ENCODE results near the gene DNAJB2. TPM values are rescaled to one million over a fixed set of nuclear protein-coding genes. Genes with fewer than 3 reads are reported as not detected.

DNAJB2 gene
- total and polyA plus RNA-seq, 2 of the 8 experiments (the other 6 are each of a cell fraction or from before 2014, with no cell fraction given), result 21.0 to 26.3 TPM

DNA sequence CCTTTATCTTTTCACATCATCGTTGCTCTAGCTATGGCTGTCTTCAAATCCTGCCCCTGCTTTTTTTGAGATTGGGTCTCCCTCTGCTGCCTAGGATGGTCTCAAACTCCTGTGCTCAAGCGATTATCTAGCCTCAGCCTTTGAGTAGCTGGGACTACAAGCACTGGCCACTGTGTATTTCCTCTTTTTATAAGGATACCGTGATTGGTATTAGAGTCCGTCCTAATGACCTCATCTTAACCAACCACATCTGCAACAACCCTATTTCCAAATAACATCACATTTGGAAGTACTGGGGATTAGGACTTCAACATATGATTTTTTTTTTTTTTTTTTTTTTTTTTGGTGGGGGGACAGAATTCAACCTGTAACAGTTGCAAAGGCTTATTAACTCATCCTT lies 44.3 kb downstream of the DNAJB2 start:
- H3K27ac ChIP-seq (ENCODE audit: low read depth, low read length), result no peak overlapping the region
- no peak overlapping the region for H4K91ac ChIP-seq (replicated peaks; ENCODE audit: insufficient read length, low read length)
- H2AFZ ChIP-seq (ENCODE audit: low read length), result no peak overlapping the region
- H3K4me1 ChIP-seq (replicated peaks in 1 of 4; ENCODE audit: control insufficient read depth in 3 of 4, insufficient read depth in 4 of 4, low read length in 3 of 4), result no peaks in the 10 kb centered on the region
- H4K20me1 ChIP-seq (replicated peaks in 1 of 2; ENCODE audit: control insufficient read depth in 1 of 2, insufficient read depth in 2 of 2, low read length in 2 of 2), result no peaks in the 10 kb centered on the region
- no peak overlapping the region for H3K23ac ChIP-seq (ENCODE audit: insufficient read length)
- H3K18ac ChIP-seq (ENCODE audit: extremely low read depth, low read length), result no peak overlapping the region
- no peak overlapping the region for H2BK120ac ChIP-seq (replicated peaks; ENCODE audit: low read depth, low read length)
- no peak overlapping the region for H3K4me3 ChIP-seq (ENCODE audit: extremely low read depth in 1 of 4, insufficient read depth in 2 of 4, low read depth in 3 of 4, low read length in 4 of 4)
- H2BK5ac ChIP-seq (ENCODE audit: low read depth, low read length), result no peak overlapping the region
- no peak overlapping the region for H3K9ac ChIP-seq (replicated peaks in 1 of 4; ENCODE audit: extremely low read depth in 1 of 4, low read depth in 3 of 4, low read length in 3 of 4)
- no peak overlapping the region for H3K4ac ChIP-seq (replicated peaks; ENCODE audit: insufficient read length, low read depth, low read length)
- ChIA-PET CTCF (ENCODE audit: partially characterized antibody) (interaction anchor here (0.9 to 2.9 kb wide), 4 partner anchors 9 to 28 kb away, joined by 4 to 12 read pairs (median 4); partner anchors contain the start of gene RESP18), POLR2A (ENCODE audit: partially characterized antibody) (interaction anchor here (1.1 kb wide), 1 partner anchor 105 kb away, joined by 3 read pairs; the partner anchor contains the start of gene ABCB6)
- H3K4me2 ChIP-seq (ENCODE audit: insufficient read depth in 1 of 2, low read depth in 2 of 2, low read length in 2 of 2), result no peak overlapping the region
- DNase-seq (ENCODE audit: low read depth in 1 of 2, low spot score in 2 of 2) (no peak), FAIRE-seq (no peak)
- no peak overlapping the region for H3K56ac ChIP-seq (replicated peaks; ENCODE audit: insufficient read length, low read depth, low read length)
- H2AK5ac ChIP-seq (ENCODE audit: low read depth, low read length), result no peak overlapping the region
- no peaks in the 10 kb centered on the region for H3K79me1 ChIP-seq (ENCODE audit: low read depth, low read length)
- H2BK15ac ChIP-seq (ENCODE audit: low read length), result no peak overlapping the region
- H3K27me3 ChIP-seq (replicated peaks in 1 of 4; ENCODE audit: control insufficient read depth in 3 of 4, extremely low read depth in 1 of 4, insufficient read depth in 3 of 4, low read length in 3 of 4), result no peaks in the 10 kb centered on the region; a peak in 2 of 7 replicates
- no peaks in the 10 kb centered on the region for H3K23me2 ChIP-seq (ENCODE audit: low read depth, low read length)
- no peaks in the 10 kb centered on the region for H3K79me2 ChIP-seq (ENCODE audit: control insufficient read depth in 1 of 2, insufficient read depth in 2 of 2, low read length in 2 of 2)
- no peak overlapping the region for H4K5ac ChIP-seq (ENCODE audit: insufficient read length, low read depth, low read length)
- TF ChIP-seq, protein P1, sequence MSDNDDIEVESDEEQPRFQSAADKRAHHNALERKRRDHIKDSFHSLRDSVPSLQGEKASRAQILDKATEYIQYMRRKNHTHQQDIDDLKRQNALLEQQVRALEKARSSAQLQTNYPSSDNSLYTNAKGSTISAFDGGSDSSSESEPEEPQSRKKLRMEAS (IDR thresholded peaks at IDR 0.05), result no peak
- TF ChIP-seq GABPA (IDR thresholded peaks at IDR 0.05; ENCODE audit: borderline replicate concordance, insufficient read depth, low read length) (no peak), HDAC6 (IDR thresholded peaks at IDR 0.05; ENCODE audit: low read depth, low read length) (no peak), YY1 (IDR thresholded peaks at IDR 0.05; ENCODE audit: low read depth, low read length) (no peak), KDM4A (IDR thresholded peaks at IDR 0.05; ENCODE audit: low read depth, low read length, severe bottlenecking) (no peak), SP4 (IDR thresholded peaks at IDR 0.05; ENCODE audit: low read length) (no peak), SP2 (IDR thresholded peaks at IDR 0.05; ENCODE audit: low read length) (no peak), NRF1 (IDR thresholded peaks at IDR 0.05; ENCODE audit: low read depth, low read length) (no peak)
- no peak overlapping the region for H3K14ac ChIP-seq (ENCODE audit: insufficient read length)
- H2BK20ac ChIP-seq (ENCODE audit: low read length), result no peak overlapping the region
- no peak overlapping the region for H2BK12ac ChIP-seq (ENCODE audit: low read depth, low read length)
- H4K8ac ChIP-seq (ENCODE audit: extremely low read depth, insufficient read depth, low read length), result no peak overlapping the region
- whole genome bisulfite sequencing, 2 experiments (ENCODE audit: extremely low coverage in 1 of 2, insufficient coverage in 1 of 2, insufficient read length in 1 of 2, insufficient replicate concordance in 2 of 2, low coverage in 1 of 2, low lambda C conversion rate in 2 of 2, missing lambda C conversion rate in 1 of 2), result 86% methylated on average over 4 of the region's 4 CpGs; no CpG with 5 or more reads in 1 of the 2 experiments
- H3K36me3 ChIP-seq (ENCODE audit: control insufficient read depth in 2 of 4, insufficient read depth in 4 of 4, low read length in 3 of 4), result no peaks in the 10 kb centered on the region
- no peaks in the 10 kb centered on the region for H3K9me3 ChIP-seq (ENCODE audit: insufficient read depth in 2 of 2, low read depth in 1 of 2, low read length in 1 of 2)

All from H1 (cell line).